ENCODE results near the gene CABP1. TPM values are rescaled to one million over a fixed set of nuclear protein-coding genes. Genes with fewer than 3 reads are reported as not detected.
A peak's percentile ranks its signal among the peaks of the same experiment; 100 is the strongest.

Gene CABP1
- total and polyA plus RNA-seq, 12 donors: 1.3 to 12.0 (median 3.4) TPM

DNA sequence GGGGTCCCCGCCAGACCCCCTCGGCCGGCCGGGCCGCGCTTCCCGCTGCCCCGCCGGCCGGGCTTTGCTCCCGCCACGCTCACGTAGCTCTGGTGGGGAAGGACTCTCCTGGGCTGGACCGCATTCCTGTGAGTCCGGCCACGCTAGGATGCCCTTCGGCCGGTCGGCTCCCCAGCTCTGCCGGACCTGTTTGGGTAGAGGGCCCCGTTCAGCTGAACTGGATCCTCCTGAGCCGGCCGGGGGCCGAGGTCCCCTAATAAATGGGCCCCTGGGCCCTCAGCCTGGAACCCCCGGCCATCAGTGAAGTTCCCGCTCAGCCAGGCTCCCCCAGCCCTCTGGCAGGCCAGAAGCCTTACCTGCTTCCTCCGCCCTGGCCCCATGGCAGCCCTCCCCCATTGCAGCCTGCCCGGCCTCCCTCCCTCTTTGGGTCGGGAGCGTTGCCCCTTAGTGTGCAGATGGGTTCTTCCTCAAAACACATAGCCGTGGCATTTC lies 70.4 kb downstream of the CABP1 start:
- DNase-seq: peak in 1 of 2 donors; percentile 21
- H3K27ac ChIP-seq: peak overlapping the region; percentile 75 to 96 (median 92)

DNA sequence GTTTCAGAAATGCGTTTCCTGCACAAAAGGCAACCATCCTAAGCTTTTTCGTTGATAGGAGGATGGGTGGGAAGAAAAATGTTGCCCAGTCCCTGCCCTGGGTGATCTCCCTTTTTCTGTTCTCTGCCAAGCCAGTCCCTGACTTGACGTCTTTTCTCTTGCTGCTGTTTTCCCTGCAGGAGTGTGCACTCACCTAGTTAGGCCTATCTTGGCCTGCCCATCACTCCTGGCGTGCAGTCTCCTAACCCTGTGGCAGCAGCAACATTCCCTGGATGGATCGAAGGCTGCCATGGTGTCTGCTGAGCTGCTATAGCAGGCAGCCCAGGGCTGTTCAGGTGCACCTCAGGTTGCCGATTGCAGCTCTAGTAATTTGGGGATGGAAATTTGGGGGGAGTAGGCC lies 71.0 kb downstream of the CABP1 start:
- H3K36me3 ChIP-seq: peaks cover 0 to 36% (median 19%) of the 10 kb centered on the region in 9 donors
- peak overlapping the region; percentile 50 to 96 (median 88) for H3K4me3 ChIP-seq
- no peaks in the 10 kb centered on the region for H3K9me3 ChIP-seq
- H3K27ac ChIP-seq: peak overlapping the region in 9 of 10 donors; percentile 81 to 96 (median 93)
- DNase-seq (no peak), ATAC-seq (no peak)
- H3K4me1 ChIP-seq: peaks cover 9 to 43% (median 31%) of the 10 kb centered on the region in 9 donors
- TF ChIP-seq, protein P1, sequence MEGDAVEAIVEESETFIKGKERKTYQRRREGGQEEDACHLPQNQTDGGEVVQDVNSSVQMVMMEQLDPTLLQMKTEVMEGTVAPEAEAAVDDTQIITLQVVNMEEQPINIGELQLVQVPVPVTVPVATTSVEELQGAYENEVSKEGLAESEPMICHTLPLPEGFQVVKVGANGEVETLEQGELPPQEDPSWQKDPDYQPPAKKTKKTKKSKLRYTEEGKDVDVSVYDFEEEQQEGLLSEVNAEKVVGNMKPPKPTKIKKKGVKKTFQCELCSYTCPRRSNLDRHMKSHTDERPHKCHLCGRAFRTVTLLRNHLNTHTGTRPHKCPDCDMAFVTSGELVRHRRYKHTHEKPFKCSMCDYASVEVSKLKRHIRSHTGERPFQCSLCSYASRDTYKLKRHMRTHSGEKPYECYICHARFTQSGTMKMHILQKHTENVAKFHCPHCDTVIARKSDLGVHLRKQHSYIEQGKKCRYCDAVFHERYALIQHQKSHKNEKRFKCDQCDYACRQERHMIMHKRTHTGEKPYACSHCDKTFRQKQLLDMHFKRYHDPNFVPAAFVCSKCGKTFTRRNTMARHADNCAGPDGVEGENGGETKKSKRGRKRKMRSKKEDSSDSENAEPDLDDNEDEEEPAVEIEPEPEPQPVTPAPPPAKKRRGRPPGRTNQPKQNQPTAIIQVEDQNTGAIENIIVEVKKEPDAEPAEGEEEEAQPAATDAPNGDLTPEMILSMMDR (IDR thresholded peaks at IDR 0.05): no peak
- intact Hi-C loops (cut with DNase I): loop anchor here in 6 of 10 donors (2.0 to 10.0 kb wide), 9 partner anchors 25 to 263 kb away; partner anchors contain the start of genes POP5 (in 2 of the 6), DYNLL1 (in 1 of the 6), HNF1A (in 1 of the 6) and MLEC (in 1 of the 6)
- 32 to 39% methylated on average over 6 of the region's 6 CpGs for WGBS, 2 donors
- no peaks in the 10 kb centered on the region for H3K27me3 ChIP-seq

More for the DNA sequence above, 70.4 kb downstream of the CABP1 start:
- peaks cover 0 to 30% (median 14%) of the 10 kb centered on the region in 9 donors for H3K36me3 ChIP-seq
- intact Hi-C loops (cut with DNase I): loop anchor here in 6 of 10 donors (2.0 to 10.0 kb wide), 9 partner anchors 24 to 264 kb away; partner anchors contain the start of genes POP5 (in 2 of the 6), DYNLL1 (in 1 of the 6), HNF1A (in 1 of the 6) and MLEC (in 1 of the 6)
- no peaks in the 10 kb centered on the region for H3K27me3 ChIP-seq
- H3K4me3 ChIP-seq: peak overlapping the region; percentile 50 to 96 (median 88)
- H3K9me3 ChIP-seq: no peaks in the 10 kb centered on the region
- 0 to 1% methylated on average over 30 to 31 of the region's 31 CpGs for WGBS, 2 donors
- ATAC-seq: peak in 7 of 8 donors; percentile 15 to 59 (median 34)
- TF ChIP-seq, protein P1 (IDR thresholded peaks at IDR 0.05): no peak
- peaks cover 9 to 43% (median 31%) of the 10 kb centered on the region in 9 donors for H3K4me1 ChIP-seq

DNA sequence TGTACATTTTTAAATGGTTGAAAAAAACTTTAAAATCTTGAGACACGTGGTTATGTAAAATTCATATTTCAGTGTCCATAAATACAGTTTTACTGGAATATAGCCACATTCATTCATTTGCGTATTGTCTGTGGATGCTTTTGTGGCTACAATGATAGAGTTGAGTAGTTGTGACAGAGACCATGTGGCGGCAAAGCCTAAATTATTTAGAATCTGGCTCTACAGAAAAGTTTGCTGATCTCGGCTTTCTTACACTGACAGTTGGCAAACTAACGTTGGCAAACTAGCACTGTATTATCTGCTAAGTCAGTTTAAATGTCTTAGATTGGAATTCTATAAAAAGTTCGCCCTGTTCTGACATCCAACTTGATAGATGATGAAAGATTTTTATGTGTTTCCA lies 72.2 kb downstream of the CABP1 start:
- ATAC-seq (no peak), DNase-seq (no peak)
- TF ChIP-seq, protein P1 (IDR thresholded peaks at IDR 0.05): no peak
- Histone ChIP-seq H3K4me1 (peaks cover 9 to 43% (median 31%) of the 10 kb centered on the region in 9 donors), H3K36me3 (peaks cover 0 to 48% (median 27%) of the 10 kb centered on the region in 9 donors), H3K27ac (peak overlapping the region in 1 of 10 donors; percentile 9), H3K9me3 (no peaks in the 10 kb centered on the region), H3K4me3 (no peak overlapping the region), H3K27me3 (no peaks in the 10 kb centered on the region)
- WGBS, 2 donors: 73 to 85% methylated on average over 6 of the region's 6 CpGs
- intact Hi-C loops (cut with DNase I): loop anchor here (1.0 to 10.0 kb wide), 11 partner anchors 18 to 262 kb away; partner anchors contain the start of genes POP5 (in 2 of the 10), DYNLL1 (in 1 of the 10) and HNF1A (in 1 of the 10)

DNA sequence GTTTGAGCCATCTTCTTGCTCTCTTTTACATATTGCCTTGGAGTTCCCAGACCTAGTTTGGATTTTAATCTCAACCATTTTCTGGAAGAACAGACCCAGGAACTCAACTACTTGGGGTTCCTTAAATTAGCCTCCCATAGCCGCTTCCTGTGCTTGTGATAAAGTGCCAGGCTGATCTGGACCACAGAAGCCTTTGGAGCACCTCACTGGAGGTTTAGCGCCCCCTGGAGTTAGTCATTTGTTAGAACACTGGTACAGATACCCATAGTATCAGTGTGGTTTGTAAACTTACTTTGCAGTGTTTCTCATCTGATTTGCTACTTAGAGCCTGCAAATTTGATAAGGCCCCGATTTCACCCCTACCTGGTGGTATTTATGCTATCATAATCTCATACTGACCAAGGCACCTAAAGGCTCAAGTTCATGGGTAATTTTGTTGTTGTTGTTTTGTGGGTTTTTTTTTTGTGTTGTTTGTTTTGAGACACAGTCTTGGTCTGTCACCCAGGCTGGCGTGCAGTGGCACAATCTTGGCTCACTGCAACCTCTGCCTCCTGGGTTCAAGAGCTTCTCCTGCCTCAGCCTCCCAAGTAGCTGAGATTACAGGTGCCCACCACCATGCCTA lies 73.5 kb downstream of the CABP1 start:
- Histone ChIP-seq H3K4me3 (no peak overlapping the region), H3K36me3 (peaks cover 0 to 61% (median 40%) of the 10 kb centered on the region in 9 donors), H3K4me1 (peaks cover 9 to 43% (median 33%) of the 10 kb centered on the region in 9 donors), H3K9me3 (no peaks in the 10 kb centered on the region), H3K27me3 (no peaks in the 10 kb centered on the region), H3K27ac (peak overlapping the region in 2 of 10 donors; percentile 15 to 56)
- peak in 7 of 8 donors; percentile 40 to 80 (median 77) for ATAC-seq
- TF ChIP-seq, protein P1 (IDR thresholded peaks at IDR 0.05): peak; percentile 71 to 91 (median 88)
- intact Hi-C loops (cut with DNase I): loop anchor here (1.0 to 10.0 kb wide), 13 partner anchors 19 to 261 kb away; partner anchors contain the start of genes POP5 (in 2 of the 10), DYNLL1 (in 1 of the 10) and HNF1A (in 1 of the 10)
- 15 to 19% methylated on average over 4 of the region's 4 CpGs for WGBS, 2 donors
- DNase-seq: peak in 1 of 2 donors; percentile 89

All from heart right ventricle (tissue), 16 donors.